KOPT-K1 (cell line): Measurements from ENCODE around the gene TRDN.
A peak's percentile ranks its signal among the peaks of the same experiment; 100 is the strongest.

Source experiments
- H3K27ac ChIP-seq: fragments of 200-600 bp; sonication (generic); 2 replicates; pipeline ENCODE4 v1.5.1; 2016; ENCODE audit warnings: antibody characterized with exemption, mild to moderate bottlenecking, low read depth, low read length; ENCODE audit not compliant: poor library complexity, severe bottlenecking
- H3K36me3 ChIP-seq: fragments of 200-600 bp; sonication (generic); 2 replicates; pipeline ENCODE4 v1.5.1; 2017; ENCODE audit warnings: antibody characterized with exemption, mild to moderate bottlenecking, low read length, moderate library complexity; ENCODE audit not compliant: insufficient read depth
- H3K9me3 ChIP-seq: fragments of 200-600 bp; sonication (generic); 2 replicates; pipeline ENCODE4 v1.5.1; 2017; ENCODE audit warnings: antibody characterized with exemption, low read length, mild to moderate bottlenecking; ENCODE audit not compliant: insufficient read depth, poor library complexity, severe bottlenecking

The TRDN gene, protein sequence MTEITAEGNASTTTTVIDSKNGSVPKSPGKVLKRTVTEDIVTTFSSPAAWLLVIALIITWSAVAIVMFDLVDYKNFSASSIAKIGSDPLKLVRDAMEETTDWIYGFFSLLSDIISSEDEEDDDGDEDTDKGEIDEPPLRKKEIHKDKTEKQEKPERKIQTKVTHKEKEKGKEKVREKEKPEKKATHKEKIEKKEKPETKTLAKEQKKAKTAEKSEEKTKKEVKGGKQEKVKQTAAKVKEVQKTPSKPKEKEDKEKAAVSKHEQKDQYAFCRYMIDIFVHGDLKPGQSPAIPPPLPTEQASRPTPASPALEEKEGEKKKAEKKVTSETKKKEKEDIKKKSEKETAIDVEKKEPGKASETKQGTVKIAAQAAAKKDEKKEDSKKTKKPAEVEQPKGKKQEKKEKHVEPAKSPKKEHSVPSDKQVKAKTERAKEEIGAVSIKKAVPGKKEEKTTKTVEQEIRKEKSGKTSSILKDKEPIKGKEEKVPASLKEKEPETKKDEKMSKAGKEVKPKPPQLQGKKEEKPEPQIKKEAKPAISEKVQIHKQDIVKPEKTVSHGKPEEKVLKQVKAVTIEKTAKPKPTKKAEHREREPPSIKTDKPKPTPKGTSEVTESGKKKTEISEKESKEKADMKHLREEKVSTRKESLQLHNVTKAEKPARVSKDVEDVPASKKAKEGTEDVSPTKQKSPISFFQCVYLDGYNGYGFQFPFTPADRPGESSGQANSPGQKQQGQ

DNA sequence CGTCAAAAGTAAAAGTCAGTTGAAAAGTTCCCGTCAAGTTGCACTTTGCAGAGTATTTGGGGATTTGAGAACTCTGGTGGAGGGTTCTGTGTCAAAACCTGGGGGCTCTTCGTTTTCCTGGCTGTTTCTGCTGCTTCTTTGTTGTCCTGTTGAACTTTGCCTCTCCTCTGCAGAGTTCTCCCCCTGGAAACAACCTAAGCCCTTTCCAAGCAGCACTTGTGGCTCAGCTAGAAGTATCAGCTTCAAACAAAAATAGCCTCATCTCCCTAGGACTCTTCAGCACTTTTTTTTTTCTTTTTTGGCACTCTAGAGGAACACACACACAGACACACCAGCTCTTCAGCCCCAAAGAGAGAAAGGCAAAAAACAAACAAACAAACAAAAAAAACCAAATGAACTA lies at the start of gene TRDN:
TRDN (minus strand) TSS at position 169 of the 400 bp plus-strand sequence. CDS start 175 bp downstream, outside the sequence.
- Histone ChIP-seq H3K9me3 (no peaks in the 10 kb centered on the region), H3K27ac (no peak within 1 kb of the TSS), H3K36me3 (no peaks in the 10 kb centered on the region)

DNA sequence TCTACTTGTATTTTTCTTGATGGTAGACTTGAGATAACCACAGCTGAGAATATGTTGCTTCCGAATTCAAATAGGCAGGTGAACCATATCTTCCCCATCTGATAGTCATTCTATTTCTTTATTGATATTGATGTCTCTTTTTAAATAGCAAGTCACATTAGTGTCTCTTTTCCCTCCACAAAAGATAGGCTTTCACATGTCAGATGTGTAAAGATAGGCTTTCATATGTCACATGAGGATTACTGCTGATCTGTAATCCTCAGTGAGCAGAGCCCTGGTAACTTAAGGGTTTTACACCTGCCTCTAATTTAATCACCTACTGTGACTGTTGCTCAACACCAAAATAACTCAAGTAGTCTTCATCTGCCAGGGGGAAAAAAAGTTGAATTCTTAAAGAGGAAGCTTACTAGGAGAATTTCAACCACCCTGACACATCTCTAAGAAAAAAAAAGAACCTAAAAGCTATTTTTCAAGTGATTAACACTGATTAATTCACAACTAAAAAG lies 45.3 kb upstream of the TRDN start:
- no peaks in the 10 kb centered on the region for H3K36me3 ChIP-seq
- no peaks in the 10 kb centered on the region for H3K9me3 ChIP-seq
- no peak overlapping the region for H3K27ac ChIP-seq

DNA sequence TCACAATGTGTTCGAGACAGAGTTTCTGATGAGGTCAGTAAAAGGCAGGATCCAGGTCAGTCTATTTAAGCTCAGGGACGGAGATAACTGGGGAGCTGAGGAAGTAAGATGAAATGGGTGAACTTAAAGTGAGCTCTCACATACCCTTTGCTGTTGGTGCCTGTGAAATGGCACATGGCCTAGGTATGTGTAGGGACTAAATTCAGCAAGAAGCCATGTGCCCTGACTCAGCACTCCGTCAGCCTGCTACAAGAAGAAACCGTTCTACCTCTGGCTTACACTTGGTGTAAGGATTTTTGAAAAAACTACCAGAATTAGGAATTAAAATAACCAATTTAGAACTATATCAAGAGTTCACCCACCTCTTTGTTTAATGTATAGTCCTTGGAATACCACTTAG lies 41.1 kb upstream of the TRDN start:
- no peaks in the 10 kb centered on the region for H3K36me3 ChIP-seq
- no peaks in the 10 kb centered on the region for H3K9me3 ChIP-seq
- H3K27ac ChIP-seq = no peak overlapping the region

DNA sequence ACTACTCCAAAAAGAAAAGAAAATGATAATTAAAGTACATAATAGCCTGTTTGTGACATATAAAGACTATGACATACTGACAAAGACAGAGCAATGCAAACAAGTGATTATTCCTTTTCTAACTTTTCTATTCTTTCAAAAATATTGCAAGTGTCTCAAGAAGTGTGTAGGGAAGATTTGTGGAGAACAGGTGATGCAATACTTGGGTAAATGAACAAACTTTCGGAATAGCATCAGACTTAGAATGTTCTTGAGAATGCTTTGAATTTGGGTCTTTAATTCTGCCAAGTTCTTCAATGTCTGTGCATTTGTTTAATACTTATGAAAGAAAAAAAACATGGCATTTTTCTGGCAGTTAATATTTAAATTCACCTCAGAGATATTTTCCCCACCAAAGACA lies 40.0 kb upstream of the TRDN start:
- no peaks in the 10 kb centered on the region for H3K9me3 ChIP-seq
- H3K36me3 ChIP-seq = no peaks in the 10 kb centered on the region
- no peak overlapping the region for H3K27ac ChIP-seq

DNA sequence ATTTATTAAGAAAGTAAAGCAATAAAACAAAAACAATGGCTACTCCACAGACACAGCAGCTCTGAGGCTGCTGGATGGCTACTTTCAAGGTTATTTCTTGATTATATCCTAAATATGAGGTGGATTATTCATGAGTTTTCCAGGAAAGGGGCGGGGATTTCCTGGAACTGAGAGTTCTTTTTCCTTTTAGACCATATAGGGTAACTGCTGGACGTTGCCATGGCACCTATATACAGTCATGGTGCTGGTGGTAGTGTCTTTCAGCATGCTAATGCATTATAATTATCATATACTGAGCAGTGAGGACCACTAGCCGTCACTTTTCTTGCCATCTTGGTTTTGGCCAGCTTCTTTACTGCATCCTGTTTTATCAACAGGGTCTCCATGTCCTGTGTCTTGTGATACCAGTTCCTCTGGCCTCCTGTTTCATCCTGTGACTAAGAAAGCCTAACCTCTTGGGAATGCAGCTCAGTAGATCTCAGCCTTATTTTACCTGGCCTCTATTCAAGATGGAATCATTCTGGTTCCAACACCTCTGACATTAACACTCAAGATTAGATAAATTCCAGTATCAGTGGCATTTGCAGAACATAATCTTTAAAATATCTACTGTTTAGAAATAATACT lies 32.3 kb upstream of the TRDN start:
- Histone ChIP-seq H3K36me3 (no peaks in the 10 kb centered on the region), H3K9me3 (no peaks in the 10 kb centered on the region), H3K27ac (no peak overlapping the region)

DNA sequence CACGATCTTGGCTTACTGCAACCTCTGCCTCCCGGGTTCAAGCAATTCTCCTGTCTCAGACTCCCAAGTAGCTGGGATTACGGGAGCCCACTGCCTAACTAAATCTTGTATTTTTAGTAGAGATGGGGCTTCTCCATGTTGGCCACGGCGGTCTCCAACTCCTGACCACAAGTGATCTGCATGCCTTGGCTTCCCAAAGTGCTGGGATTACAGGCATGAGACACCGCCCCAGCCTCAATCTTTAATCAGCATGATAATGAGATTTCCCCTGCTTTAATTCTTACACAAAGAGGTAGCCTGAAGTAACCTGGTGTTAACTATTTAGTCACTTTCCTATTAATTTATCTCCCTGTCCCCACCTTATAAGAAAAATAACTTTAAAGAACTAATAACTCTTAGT lies 31.3 kb upstream of the TRDN start:
- Histone ChIP-seq H3K36me3 (no peaks in the 10 kb centered on the region), H3K9me3 (no peaks in the 10 kb centered on the region), H3K27ac (no peak overlapping the region)

DNA sequence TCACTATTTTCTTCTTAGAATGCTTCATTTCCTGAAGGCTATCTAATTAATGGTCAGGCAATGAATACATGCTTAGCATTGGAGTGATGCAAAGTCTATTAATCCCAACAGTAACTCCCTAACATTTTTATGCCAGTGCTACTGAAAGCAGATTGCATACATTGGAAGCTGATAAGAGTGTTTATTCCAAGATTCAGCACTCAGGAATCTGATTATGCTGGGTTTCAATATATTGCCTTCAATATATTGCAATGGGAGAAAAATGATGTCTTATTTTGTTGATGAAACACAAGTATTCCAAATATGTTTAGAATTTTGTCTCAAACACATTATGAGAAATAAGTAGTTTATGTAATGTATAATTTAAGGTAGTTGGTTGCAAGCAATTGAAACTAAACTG lies 26.7 kb upstream of the TRDN start:
- H3K9me3 ChIP-seq = no peaks in the 10 kb centered on the region
- no peak overlapping the region for H3K27ac ChIP-seq
- H3K36me3 ChIP-seq = no peaks in the 10 kb centered on the region

DNA sequence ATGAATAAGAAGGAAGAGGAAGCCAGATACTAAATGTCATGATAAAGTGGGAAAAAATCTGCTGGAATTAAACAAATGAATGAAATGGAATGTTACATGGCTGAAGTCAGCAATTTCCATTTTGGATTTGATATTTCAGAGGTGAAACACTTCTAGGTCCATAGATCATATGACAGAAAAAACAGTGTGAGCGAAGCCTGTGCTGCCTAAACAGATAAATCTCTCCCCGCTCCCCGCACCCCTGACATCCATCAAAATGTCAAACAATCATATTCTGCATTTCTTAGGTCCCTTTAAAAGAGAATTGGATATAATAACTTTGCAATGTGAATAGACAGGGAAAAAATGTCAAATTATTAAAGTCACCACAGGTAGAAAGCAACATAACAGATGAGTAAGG lies 26.0 kb upstream of the TRDN start:
- no peaks in the 10 kb centered on the region for H3K9me3 ChIP-seq
- H3K27ac ChIP-seq = no peak overlapping the region
- no peaks in the 10 kb centered on the region for H3K36me3 ChIP-seq

DNA sequence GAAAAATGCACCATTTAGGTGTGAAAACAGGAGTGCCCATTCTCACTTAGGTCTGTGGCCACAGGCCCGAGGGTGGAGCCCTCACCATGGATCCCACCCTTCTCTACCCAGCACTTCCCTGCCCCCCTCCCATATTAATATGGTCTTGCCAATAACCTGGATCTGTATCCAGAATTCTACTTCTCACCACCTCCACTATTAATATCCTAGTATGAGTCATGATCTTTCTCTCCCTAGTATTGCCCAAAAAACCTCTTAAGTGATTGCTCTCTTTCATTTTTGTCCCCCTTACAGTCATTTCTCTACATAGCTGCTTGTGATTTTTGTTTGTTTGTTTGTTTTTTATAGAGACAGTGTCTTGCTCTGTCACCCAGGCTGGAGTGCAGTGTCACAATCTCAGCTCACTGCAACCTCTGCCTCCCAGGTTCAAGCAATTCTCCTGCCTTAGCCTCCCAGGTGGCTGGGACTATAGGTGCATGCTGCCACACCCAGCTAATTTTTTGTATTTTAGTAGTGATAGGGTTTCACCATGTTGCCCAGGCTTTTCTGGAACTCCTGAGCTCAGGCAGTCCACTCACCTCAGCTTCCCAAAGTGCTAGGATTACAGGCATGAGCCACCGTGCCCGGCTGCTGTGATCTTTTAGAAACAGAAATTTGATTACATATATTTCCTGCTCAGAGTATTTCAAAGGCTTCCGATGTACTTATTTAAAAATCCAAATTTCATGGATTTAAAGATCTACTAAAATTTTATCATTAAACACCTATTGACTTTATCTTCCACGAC lies 24.5 kb upstream of the TRDN start:
- Histone ChIP-seq H3K27ac (no peak overlapping the region), H3K9me3 (no peaks in the 10 kb centered on the region), H3K36me3 (no peaks in the 10 kb centered on the region)

DNA sequence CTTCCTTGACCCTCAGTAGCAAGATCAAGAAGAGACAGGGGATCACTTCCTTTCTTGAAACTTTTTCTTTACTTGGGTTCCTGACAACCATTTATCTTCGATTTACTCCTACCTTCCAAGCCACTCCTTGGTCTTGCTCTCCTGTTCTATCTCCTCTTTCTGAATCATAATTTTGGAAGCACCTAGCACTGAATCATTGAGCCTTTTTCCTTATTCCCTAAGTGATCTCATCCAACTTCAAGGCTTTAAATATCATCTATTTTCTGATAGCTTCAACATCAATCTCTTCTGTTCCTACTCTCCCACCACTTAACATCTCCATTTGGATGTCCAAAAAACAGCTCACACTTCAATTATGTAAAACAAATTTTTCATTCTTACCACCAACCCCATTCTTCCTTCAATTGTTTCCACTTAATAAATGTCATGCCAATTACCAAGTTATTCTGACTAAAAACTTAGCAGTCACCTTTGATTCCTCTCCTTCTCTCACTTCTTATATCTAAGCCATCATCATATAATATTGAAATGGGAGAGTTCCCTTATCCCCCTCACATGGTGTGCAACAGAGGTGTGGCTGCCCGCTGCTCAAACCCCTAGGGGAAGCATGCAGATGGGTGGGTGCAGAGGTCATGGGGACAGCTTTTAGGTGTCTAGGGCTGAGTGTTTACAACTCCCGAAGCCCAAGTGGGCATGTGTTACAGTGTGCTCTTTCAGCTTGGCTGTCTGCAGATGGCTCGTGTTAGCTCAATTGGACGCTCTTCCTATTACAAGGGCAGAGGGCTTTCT lies 23.4 kb upstream of the TRDN start:
- Histone ChIP-seq H3K27ac (no peak overlapping the region), H3K9me3 (no peaks in the 10 kb centered on the region), H3K36me3 (no peaks in the 10 kb centered on the region)

DNA sequence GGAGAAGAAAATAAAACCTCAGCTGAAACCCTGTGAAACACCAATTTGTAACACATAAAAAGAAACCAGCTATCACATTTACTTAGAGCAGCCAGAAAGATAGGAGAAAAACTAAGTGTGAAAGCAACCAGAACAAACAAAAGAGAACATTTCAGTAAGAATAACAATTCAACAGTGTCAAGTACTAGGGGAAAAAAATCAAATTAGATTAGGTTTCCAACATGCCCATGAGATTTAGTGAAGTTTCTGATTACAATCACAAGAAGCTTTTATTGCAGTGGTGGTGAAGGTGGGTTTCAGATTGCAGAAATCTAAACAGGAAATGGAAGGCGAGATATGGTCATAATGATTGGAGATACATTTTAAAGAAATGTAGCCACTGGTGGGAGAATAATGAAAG lies 22.1 kb upstream of the TRDN start:
- H3K9me3 ChIP-seq = no peaks in the 10 kb centered on the region
- H3K27ac ChIP-seq = no peak overlapping the region
- no peaks in the 10 kb centered on the region for H3K36me3 ChIP-seq

DNA sequence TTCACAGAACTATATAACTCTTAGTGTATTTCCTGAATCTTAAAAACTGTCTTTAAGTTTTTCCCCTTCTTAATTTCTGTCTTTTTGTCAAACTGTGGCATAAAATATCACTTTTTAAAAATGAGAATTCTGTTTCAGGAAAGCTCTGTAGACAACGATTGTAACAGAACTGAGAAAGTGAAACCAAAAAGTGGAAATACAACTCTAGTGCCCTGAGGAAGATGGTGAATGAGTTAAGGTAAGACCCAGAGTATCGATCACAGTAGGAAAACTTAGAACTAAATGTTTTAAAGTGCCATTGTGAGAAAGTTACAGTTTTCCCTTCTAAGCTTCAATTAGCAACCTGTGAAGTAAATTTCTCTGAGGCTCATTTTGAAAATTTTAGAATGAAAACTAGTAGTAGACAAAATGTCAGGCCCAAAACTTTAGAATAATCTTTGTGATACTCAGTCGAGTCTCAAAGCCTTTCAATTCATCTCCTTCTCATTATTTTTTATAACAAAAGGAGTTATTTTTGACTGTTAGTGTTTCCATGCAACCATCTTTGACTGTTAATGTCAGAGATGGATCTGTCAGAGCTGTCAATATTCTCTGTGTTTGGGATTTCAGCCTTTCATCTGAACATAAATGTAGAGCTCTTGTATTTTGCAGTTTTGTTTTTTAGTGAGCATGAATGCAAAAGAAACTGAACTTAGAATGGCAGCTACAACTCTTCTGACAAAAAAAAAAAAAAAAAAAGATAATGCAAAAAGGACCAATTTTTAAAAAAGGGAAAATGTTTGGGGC lies 19.0 kb upstream of the TRDN start:
- Histone ChIP-seq H3K27ac (peak overlapping the region; percentile 43), H3K9me3 (no peaks in the 10 kb centered on the region), H3K36me3 (no peaks in the 10 kb centered on the region)

DNA sequence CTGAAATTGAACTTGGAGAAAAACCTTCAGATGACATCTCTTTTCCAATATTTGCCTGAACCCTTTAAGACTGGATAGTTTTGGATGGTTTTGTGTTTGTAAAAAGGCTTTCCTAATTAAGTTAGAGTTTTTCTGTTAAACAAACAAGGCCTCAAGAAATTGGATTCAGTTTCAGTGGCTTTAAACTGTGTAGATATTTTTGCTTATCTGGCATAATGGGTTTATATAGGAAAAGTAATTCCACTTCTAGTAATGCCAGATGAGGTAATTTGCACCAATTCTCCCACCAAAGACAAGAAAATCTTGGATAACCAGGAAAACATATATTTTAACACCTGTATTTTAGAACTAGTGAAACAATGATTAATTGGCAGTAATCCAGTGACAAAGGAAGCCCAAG lies 12.0 kb upstream of the TRDN start:
- Histone ChIP-seq H3K27ac (no peak overlapping the region), H3K9me3 (no peaks in the 10 kb centered on the region), H3K36me3 (no peaks in the 10 kb centered on the region)
